Measurements from ENCODE around the gene ANAPC2. TPM values are rescaled to one million over a fixed set of nuclear protein-coding genes. Genes with fewer than 3 reads are reported as not detected.

The ANAPC2 gene
- total and polyA plus RNA-seq, 9 donors: 8.0 to 61.5 (median 50.6) TPM

GRCh38 chr9:137216188-137216965 is 28.0 kb upstream of the ANAPC2 start:
- H3K4me3 ChIP-seq: no peak overlapping the region
- H3K27me3 ChIP-seq: no peaks in the 10 kb centered on the region
- no peaks in the 10 kb centered on the region for H3K9me3 ChIP-seq
- intact Hi-C loops (cut with DNase I): no loop called here
- peaks cover 5% of the 10 kb centered on the region for H3K4me1 ChIP-seq (ENCODE audit: insufficient read depth)
- DNase-seq: no peak
- H3K36me3 ChIP-seq: no peaks in the 10 kb centered on the region
- H3K27ac ChIP-seq: no peak overlapping the region
- no peak for TF ChIP-seq CTCF (IDR thresholded peaks at IDR 0.05)
- TF ChIP-seq EP300 (IDR thresholded peaks at IDR 0.05): no peak
- no peak for TF ChIP-seq POLR2A (IDR thresholded peaks at IDR 0.05)
- 84 to 90% (median 87%) methylated on average over 29 to 30 of the region's 30 CpGs for WGBS, 3 donors

- intact Hi-C loops (cut with DNase I): no loop called here
- H3K27me3 ChIP-seq: no peaks in the 10 kb centered on the region
- peaks cover 5% of the 10 kb centered on the region for H3K4me1 ChIP-seq (ENCODE audit: insufficient read depth)
- H3K36me3 ChIP-seq: no peaks in the 10 kb centered on the region
- DNase-seq: no peak
- TF ChIP-seq CTCF (IDR thresholded peaks at IDR 0.05) (no peak), EP300 (IDR thresholded peaks at IDR 0.05) (no peak), POLR2A (IDR thresholded peaks at IDR 0.05) (no peak)
- no peak overlapping the region for H3K27ac ChIP-seq
- H3K4me3 ChIP-seq: no peak overlapping the region
- H3K9me3 ChIP-seq: no peaks in the 10 kb centered on the region
- WGBS, 3 donors: 89 to 91% (median 90%) methylated on average over 21 to 22 of the region's 22 CpGs
These were observed 27.0 kb upstream of the ANAPC2 start for GRCh38 chr9:137215196-137215986.

DNA sequence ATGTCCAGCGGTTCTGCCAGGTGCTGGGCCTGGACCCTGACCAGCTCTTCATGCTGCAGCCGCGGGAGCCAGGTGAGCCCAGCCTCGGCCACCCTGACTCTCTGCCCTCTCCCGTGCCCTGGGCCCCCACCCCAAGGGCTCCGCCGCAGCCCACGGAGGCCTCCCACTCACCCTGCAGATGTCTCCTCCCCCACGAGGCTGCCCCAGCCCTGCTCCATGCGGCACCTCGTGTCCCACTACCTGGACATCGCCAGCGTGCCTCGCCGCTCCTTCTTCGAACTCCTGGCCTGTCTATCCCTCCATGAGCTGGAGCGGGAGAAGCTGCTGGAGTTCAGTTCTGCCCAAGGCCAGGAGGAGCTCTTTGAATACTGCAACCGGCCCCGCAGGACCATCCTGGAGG is 26.3 kb upstream of the ANAPC2 start:
- H3K27ac ChIP-seq: no peak overlapping the region
- no peak for DNase-seq
- 75 to 79% (median 77%) methylated on average over 19 of the region's 19 CpGs for WGBS, 3 donors
- no peaks in the 10 kb centered on the region for H3K9me3 ChIP-seq
- H3K36me3 ChIP-seq: no peaks in the 10 kb centered on the region
- TF ChIP-seq EP300 (IDR thresholded peaks at IDR 0.05) (no peak), POLR2A (IDR thresholded peaks at IDR 0.05) (no peak), CTCF (IDR thresholded peaks at IDR 0.05) (no peak)
- H3K27me3 ChIP-seq: no peaks in the 10 kb centered on the region
- H3K4me1 ChIP-seq (ENCODE audit: insufficient read depth): peaks cover 5% of the 10 kb centered on the region
- intact Hi-C loops (cut with DNase I): no loop called here
- H3K4me3 ChIP-seq: no peak overlapping the region

- Histone ChIP-seq H3K4me1 (ENCODE audit: insufficient read depth) (peaks cover 5% of the 10 kb centered on the region), H3K36me3 (no peaks in the 10 kb centered on the region), H3K27me3 (no peaks in the 10 kb centered on the region), H3K4me3 (no peak overlapping the region), H3K9me3 (no peaks in the 10 kb centered on the region), H3K27ac (no peak overlapping the region)
- intact Hi-C loops (cut with DNase I): no loop called here
- 83 to 85% (median 84%) methylated on average over 44 to 49 of the region's 49 CpGs for WGBS, 3 donors
- TF ChIP-seq POLR2A (IDR thresholded peaks at IDR 0.05): no peak
- no peak for TF ChIP-seq EP300 (IDR thresholded peaks at IDR 0.05)
- DNase-seq: no peak
These were observed 25.1 kb upstream of the ANAPC2 start for GRCh38 chr9:137213160-137214060.

All from ovary (tissue), 9 donors.